ENCODE measurements around the gene PSMA5. TPM values are rescaled to one million over a fixed set of nuclear protein-coding genes. Genes with fewer than 3 reads are reported as not detected.
"Not testable (repeated sequence)": the region's sequence is repeated elsewhere in the genome, so short reads cannot be mapped to it uniquely, and the experiment has no call there.

PSMA5 gene
- total RNA-seq, 6 donors from 2014 or later, result 15.2 to 69.5 (median 29.8) TPM

- no peaks in the 10 kb centered on the region for H3K36me3 ChIP-seq
- H3K9me3 ChIP-seq, result no peaks in the 10 kb centered on the region
- H3K27ac ChIP-seq, result peak overlapping the region in 2 of 4 donors; percentile 11 to 23
- WGBS, 2 donors, result 92 to 99% methylated on average over 2 of the region's 2 CpGs
- H3K4me3 ChIP-seq, result no peak overlapping the region
- TF ChIP-seq EP300 (IDR thresholded peaks at IDR 0.05), result no peak
- TF ChIP-seq POLR2A (IDR thresholded peaks at IDR 0.05), result no peak
- no peak for TF ChIP-seq POLR2AphosphoS5 (IDR thresholded peaks at IDR 0.05)
- no peak for TF ChIP-seq CTCF (IDR thresholded peaks at IDR 0.05)
- ATAC-seq (ENCODE audit: low FRiP score in 2 of 2), result no peak
- H3K27me3 ChIP-seq, result no peaks in the 10 kb centered on the region
- DNase-seq, result no peak
- peaks cover 23 to 57% (median 40%) of the 10 kb centered on the region in 4 donors for H3K4me1 ChIP-seq
These were observed 44.7 kb downstream of the PSMA5 start for GRCh38 chr1:109381573-109381972.

DNA sequence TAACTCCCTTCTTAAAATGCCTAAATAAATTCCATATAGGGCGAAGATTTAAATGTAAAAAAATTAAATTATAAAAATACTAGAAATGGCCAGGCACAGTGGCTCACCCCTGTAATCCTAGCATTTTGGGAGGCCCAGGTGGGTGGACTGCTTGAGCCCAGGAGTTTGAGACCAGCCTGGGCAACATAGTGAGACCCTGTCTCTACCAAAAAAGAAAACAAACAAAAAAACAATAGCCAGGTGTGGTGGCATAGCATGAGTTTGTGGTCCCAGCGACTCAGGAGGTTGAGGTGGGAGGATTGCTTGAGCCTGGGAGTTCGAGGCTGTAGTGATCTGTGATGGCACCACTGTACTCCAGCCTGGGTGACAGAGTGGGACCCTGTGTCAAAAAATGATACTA lies 46.3 kb downstream of the PSMA5 start:
- DNase-seq (no peak), ATAC-seq (ENCODE audit: low FRiP score in 2 of 2) (no peak)
- Histone ChIP-seq H3K9me3 (no peaks in the 10 kb centered on the region), H3K4me1 (peaks cover 6 to 40% (median 24%) of the 10 kb centered on the region in 4 donors), H3K4me3 (no peak overlapping the region), H3K36me3 (no peaks in the 10 kb centered on the region), H3K27ac (peak overlapping the region in 1 of 4 donors; percentile 40), H3K27me3 (no peaks in the 10 kb centered on the region)
- TF ChIP-seq CTCF (IDR thresholded peaks at IDR 0.05) (no peak), POLR2AphosphoS5 (IDR thresholded peaks at IDR 0.05) (no peak), EP300 (IDR thresholded peaks at IDR 0.05) (no peak), POLR2A (IDR thresholded peaks at IDR 0.05) (no peak)
- WGBS, 2 donors, result 94 to 98% methylated on average over 3 of the region's 3 CpGs

DNA sequence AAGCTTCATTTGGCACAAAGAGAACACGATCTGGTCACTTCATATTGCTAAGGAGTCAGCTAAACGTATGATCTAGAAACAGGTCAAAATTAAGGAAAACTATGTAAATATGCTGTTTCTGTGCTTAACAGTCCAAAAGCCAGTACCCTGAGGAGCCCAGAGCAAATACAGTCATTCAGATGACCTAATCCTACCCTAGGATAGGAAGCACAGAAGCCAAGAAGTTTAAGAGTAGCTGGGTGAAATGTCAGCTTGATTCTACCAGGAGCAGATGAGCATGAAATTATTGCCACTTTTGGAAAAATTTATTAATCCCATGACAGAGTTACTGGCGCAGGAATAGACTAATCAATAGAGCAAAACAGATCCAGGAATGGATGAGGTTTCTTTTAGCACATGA lies 46.8 kb downstream of the PSMA5 start:
- no peaks in the 10 kb centered on the region for H3K27me3 ChIP-seq
- peak overlapping the region in 1 of 4 donors; percentile 40 for H3K27ac ChIP-seq
- H3K4me3 ChIP-seq, result no peak overlapping the region
- peaks cover 4 to 35% (median 20%) of the 10 kb centered on the region in 4 donors for H3K4me1 ChIP-seq
- ATAC-seq (ENCODE audit: low FRiP score in 2 of 2) (no peak), DNase-seq (no peak)
- no peak for TF ChIP-seq EP300 (IDR thresholded peaks at IDR 0.05)
- TF ChIP-seq CTCF (IDR thresholded peaks at IDR 0.05), result no peak
- no peak for TF ChIP-seq POLR2A (IDR thresholded peaks at IDR 0.05)
- no peak for TF ChIP-seq POLR2AphosphoS5 (IDR thresholded peaks at IDR 0.05)
- 79 to 83% methylated on average over 3 of the region's 3 CpGs for WGBS, 2 donors
- no peaks in the 10 kb centered on the region for H3K9me3 ChIP-seq
- H3K36me3 ChIP-seq, result no peaks in the 10 kb centered on the region

GRCh38 chr1:109377698-109378097 lies 48.5 kb downstream of the PSMA5 start:
- Histone ChIP-seq H3K4me3 (no peak overlapping the region), H3K36me3 (no peaks in the 10 kb centered on the region), H3K4me1 (peaks cover 8 to 20% (median 13%) of the 10 kb centered on the region in 4 donors), H3K27ac (no peak overlapping the region), H3K27me3 (no peaks in the 10 kb centered on the region), H3K9me3 (no peaks in the 10 kb centered on the region)
- ATAC-seq (ENCODE audit: low FRiP score in 2 of 2) (no peak), DNase-seq (no peak)
- no peak for TF ChIP-seq POLR2A (IDR thresholded peaks at IDR 0.05)
- TF ChIP-seq POLR2AphosphoS5 (IDR thresholded peaks at IDR 0.05), result no peak
- TF ChIP-seq EP300 (IDR thresholded peaks at IDR 0.05), result no peak
- TF ChIP-seq CTCF (IDR thresholded peaks at IDR 0.05), result no peak
- 92 to 96% methylated on average over 4 of the region's 4 CpGs for WGBS, 2 donors

GRCh38 chr1:109373696-109374095 lies 52.6 kb downstream of the PSMA5 start:
- WGBS, 2 donors, result 88 to 92% methylated on average over 2 of the region's 2 CpGs
- not testable (repeated sequence) for H3K27me3 ChIP-seq; H3K36me3 ChIP-seq; DNase-seq; H3K4me3 ChIP-seq; ATAC-seq (ENCODE audit: low FRiP score in 2 of 2); H3K9me3 ChIP-seq
- H3K4me1 ChIP-seq, result peaks cover 21 to 40% (median 31%) of the 10 kb centered on the region in 4 donors
- peak overlapping the region in 2 of 4 donors; percentile 4 to 32 for H3K27ac ChIP-seq

All from upper lobe of left lung (tissue), 6 donors.